Measurements from ENCODE around the gene PCDHGC4.
A peak's percentile ranks its signal among the peaks of the same experiment; 100 is the strongest.

Gene PCDHGC4

DNA sequence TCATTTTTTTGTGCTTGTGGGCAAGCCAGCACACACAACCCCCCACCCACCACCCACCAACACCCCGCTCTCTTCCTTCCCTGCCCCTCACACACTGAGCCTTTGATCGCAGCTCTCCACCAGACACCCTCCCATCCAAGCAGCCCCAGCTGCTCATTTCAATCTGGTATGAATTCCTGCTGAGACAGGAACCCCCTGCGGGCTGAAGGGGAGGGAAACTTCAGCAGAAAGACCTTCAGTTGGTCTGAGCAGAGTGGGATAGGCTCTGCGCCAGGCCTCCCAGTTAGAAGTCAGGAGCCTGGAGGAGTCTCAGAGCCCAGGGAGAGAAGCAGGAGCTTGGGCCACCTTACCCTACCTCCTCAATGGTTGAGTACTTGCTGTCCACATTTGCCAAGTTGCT lies 11.2 kb downstream of the PCDHGC4 start:
- no peaks in the 10 kb centered on the region for H3K9me3 Mint-ChIP-seq
- no peak overlapping the region for H3K27ac Mint-ChIP-seq

DNA sequence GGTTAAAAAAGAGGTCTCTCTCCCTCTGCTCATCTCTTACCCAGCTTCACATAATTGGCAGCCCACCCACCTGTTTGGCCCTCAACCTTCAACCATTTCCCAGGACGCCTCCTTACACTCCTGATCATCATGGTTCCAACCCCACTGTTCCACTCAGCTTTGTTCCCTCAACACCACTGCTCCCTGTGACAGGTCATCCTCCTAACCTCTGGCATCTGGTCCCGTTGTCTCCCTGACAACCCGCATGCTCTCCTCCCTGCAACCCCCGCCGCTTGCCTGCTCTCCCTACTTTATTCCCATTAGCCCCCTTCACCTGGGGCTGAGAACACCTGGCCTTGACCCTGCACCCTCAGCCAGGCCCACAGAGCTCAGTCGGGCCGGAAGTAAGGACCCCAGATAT lies 16.9 kb downstream of the PCDHGC4 start:
- no peaks in the 10 kb centered on the region for H3K4me1 Mint-ChIP-seq (ENCODE audit: low read depth)
- peaks cover 10% of the 10 kb centered on the region for H3K27me3 Mint-ChIP-seq (ENCODE audit: low read depth)
- H3K27ac Mint-ChIP-seq: no peak overlapping the region

More for the DNA sequence above, 11.2 kb downstream of the PCDHGC4 start:
- peaks cover 47% of the 10 kb centered on the region for H3K27me3 Mint-ChIP-seq (ENCODE audit: low read depth)
- H3K4me3 Mint-ChIP-seq: no peak overlapping the region
- H3K36me3 Mint-ChIP-seq (ENCODE audit: low read depth): no peaks in the 10 kb centered on the region
- H3K4me1 Mint-ChIP-seq (ENCODE audit: low read depth): peaks cover 4% of the 10 kb centered on the region

DNA sequence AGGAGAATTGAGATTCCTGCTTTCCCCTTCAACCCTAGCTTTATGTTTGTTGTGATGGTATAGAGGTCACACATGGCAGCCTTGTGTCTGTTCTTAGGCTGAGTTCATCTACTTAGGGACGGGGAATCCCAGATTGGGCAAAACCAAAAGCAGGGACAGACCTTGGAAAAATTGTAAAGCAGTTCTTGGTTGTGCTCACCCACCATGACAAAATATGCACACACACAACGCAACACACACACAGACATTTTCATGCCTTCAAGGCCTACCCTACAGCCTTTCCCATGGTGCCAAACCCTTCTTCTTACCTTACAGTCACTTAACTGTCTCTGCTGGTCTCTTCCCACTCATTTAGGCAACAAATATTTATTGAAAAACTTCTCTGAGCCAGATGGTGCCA lies 18.9 kb downstream of the PCDHGC4 start:
- Mint-ChIP-seq H3K9me3 (no peaks in the 10 kb centered on the region), H3K27me3 (ENCODE audit: low read depth) (peaks cover 8% of the 10 kb centered on the region), H3K4me1 (ENCODE audit: low read depth) (no peaks in the 10 kb centered on the region), H3K27ac (no peak overlapping the region), H3K36me3 (ENCODE audit: low read depth) (no peaks in the 10 kb centered on the region), H3K4me3 (no peak overlapping the region)

More for the DNA sequence above, 16.9 kb downstream of the PCDHGC4 start:
- Mint-ChIP-seq H3K36me3 (ENCODE audit: low read depth) (no peaks in the 10 kb centered on the region), H3K9me3 (no peaks in the 10 kb centered on the region), H3K4me3 (no peak overlapping the region)

DNA sequence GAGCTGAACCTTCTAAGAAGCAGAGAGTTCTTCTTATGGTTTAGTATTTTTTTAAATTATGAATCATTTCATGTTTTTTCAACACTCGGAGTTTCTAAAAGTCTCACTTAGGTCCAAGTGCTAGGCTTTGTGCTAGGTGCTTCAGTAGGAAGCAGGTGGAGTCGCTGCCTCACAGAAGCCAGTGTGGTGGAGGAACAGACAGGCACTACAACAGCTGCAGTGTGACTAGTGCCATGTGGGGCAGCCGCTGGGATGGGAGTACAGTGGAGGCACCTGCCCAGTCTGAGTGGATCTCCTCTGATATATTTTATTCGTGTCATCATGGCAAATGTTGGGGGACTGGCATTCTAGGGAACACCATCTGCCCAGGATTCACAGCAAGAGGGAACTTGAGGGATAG lies 19.4 kb downstream of the PCDHGC4 start:
- Mint-ChIP-seq H3K9me3 (no peaks in the 10 kb centered on the region), H3K27me3 (ENCODE audit: low read depth) (peaks cover 3% of the 10 kb centered on the region), H3K36me3 (ENCODE audit: low read depth) (no peaks in the 10 kb centered on the region), H3K27ac (no peak overlapping the region), H3K4me1 (ENCODE audit: low read depth) (no peaks in the 10 kb centered on the region), H3K4me3 (no peak overlapping the region)

- H3K36me3 Mint-ChIP-seq (ENCODE audit: low read depth): no peaks in the 10 kb centered on the region
- no peak overlapping the region for H3K27ac Mint-ChIP-seq
Observed at GRCh38 chr5:141506381-141507155, 21.7 kb downstream of the PCDHGC4 start.

DNA sequence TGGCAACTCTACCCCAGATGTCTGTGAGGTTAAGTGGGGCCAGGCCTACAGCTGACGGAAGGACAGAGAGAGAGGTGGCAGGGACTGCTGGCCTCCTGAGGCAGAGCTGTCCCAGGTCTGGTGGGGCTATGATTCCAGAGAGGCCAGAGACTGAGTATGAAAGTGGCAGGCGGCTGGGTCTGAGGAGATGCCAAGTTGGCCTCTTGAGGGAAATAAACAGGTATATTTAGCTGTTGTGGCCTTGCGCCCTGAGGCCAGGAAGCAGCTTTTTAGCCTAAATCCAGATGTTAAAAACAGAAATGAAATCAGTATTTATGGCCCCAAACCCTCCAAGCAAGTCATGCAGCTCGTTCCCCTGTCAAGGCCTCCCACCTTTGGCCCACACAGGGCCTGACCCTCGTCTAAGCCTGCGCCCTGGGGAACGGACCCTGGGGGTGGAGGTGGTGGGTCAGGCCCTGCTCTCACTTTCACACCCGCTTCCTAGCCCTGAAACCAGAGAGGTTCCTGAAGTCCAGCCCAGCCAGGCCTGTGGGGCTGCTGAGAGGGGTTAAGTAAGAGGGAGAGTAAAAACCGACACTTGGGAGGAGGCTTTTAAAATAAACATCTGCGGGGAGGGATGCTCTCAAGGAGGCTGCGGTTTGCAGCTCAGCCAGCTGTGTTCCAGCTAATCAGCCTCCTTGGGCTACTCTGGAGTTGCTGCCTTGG lies 22.7 kb downstream of the PCDHGC4 start:
- Mint-ChIP-seq H3K36me3 (ENCODE audit: low read depth) (no peaks in the 10 kb centered on the region), H3K4me3 (no peak overlapping the region), H3K9me3 (no peaks in the 10 kb centered on the region), H3K4me1 (ENCODE audit: low read depth) (peaks cover under 1% of the 10 kb centered on the region), H3K27me3 (ENCODE audit: low read depth) (peaks cover 3% of the 10 kb centered on the region), H3K27ac (no peak overlapping the region)

More at GRCh38 chr5:141506381-141507155, 21.7 kb downstream of the PCDHGC4 start:
- Mint-ChIP-seq H3K4me1 (ENCODE audit: low read depth) (no peaks in the 10 kb centered on the region), H3K4me3 (no peak overlapping the region), H3K27me3 (ENCODE audit: low read depth) (peaks cover 3% of the 10 kb centered on the region), H3K9me3 (no peaks in the 10 kb centered on the region)

DNA sequence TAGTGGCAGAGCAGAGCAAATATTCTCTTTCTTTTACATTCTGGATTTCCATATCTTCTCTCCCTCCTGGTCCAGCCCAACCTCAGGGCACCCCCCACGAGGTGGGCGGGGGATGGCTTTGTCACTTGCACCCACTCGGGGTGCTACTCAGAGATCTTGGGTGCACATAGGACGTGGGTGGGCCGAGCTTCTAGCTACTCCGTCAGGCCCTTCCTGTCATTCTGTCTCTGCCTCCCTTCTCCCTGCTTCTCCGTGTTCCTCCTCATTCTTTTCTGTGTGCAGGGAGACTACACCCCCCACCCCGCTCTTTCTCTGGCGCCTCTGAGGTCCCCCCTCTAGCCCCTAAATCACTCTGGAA lies 23.6 kb downstream of the PCDHGC4 start:
- Mint-ChIP-seq H3K36me3 (ENCODE audit: low read depth) (peaks cover 4% of the 10 kb centered on the region), H3K4me3 (no peak overlapping the region), H3K27me3 (ENCODE audit: low read depth) (peaks cover 3% of the 10 kb centered on the region), H3K4me1 (ENCODE audit: low read depth) (peaks cover 7% of the 10 kb centered on the region), H3K9me3 (no peaks in the 10 kb centered on the region), H3K27ac (no peak overlapping the region)

DNA sequence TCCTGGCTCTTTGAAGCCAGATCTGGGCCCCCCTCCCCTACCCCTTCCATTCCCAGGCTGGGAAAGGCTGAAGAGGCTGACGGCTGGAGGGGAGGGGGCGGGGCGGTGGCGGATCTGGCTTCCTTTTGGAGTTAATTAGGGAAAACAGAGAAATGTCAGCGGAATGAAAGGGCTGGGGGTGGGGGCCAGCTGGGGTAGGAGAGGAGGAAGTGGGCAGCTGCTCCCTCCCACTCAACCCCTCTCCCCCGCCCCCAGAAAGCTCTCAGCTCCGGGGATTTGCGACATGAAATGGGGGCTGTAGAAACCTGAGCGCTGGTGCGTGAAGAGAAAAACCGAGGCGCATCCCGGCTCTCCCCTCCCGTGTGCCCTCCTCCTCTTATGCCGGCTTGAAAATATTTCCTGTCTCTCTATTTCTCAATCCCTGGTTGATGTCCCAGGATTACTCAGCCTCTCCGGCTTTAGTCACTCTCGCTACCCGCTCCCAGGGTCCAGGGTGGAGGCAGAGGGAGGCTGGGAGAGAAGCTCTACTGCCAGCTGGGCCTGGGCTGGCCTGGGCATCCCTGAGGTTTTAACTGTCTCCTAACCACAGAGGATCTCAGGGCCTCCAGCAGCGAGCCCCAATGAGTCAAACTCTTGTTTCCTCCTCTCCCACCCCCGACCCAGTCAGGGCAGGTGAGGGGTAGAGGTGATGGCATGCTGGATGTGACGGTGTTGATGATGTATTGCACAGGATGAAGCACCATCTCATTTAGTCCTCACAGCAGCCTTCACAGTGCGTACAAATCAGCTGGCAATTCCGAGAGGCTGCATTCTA lies 24.2 kb downstream of the PCDHGC4 start:
- Mint-ChIP-seq H3K36me3 (ENCODE audit: low read depth) (peaks cover 4% of the 10 kb centered on the region), H3K4me1 (ENCODE audit: low read depth) (peaks cover 12% of the 10 kb centered on the region), H3K27me3 (ENCODE audit: low read depth) (peaks cover 3% of the 10 kb centered on the region), H3K9me3 (no peaks in the 10 kb centered on the region), H3K27ac (no peak overlapping the region), H3K4me3 (no peak overlapping the region)

- no peak overlapping the region for H3K4me3 Mint-ChIP-seq
- H3K27me3 Mint-ChIP-seq (ENCODE audit: low read depth): no peaks in the 10 kb centered on the region
- no peaks in the 10 kb centered on the region for H3K9me3 Mint-ChIP-seq
- no peak overlapping the region for H3K27ac Mint-ChIP-seq
- H3K4me1 Mint-ChIP-seq (ENCODE audit: low read depth): peaks cover 18% of the 10 kb centered on the region
- peaks cover 6% of the 10 kb centered on the region for H3K36me3 Mint-ChIP-seq (ENCODE audit: low read depth)
Observed at GRCh38 chr5:141510160-141510559, 25.3 kb downstream of the PCDHGC4 start.

DNA sequence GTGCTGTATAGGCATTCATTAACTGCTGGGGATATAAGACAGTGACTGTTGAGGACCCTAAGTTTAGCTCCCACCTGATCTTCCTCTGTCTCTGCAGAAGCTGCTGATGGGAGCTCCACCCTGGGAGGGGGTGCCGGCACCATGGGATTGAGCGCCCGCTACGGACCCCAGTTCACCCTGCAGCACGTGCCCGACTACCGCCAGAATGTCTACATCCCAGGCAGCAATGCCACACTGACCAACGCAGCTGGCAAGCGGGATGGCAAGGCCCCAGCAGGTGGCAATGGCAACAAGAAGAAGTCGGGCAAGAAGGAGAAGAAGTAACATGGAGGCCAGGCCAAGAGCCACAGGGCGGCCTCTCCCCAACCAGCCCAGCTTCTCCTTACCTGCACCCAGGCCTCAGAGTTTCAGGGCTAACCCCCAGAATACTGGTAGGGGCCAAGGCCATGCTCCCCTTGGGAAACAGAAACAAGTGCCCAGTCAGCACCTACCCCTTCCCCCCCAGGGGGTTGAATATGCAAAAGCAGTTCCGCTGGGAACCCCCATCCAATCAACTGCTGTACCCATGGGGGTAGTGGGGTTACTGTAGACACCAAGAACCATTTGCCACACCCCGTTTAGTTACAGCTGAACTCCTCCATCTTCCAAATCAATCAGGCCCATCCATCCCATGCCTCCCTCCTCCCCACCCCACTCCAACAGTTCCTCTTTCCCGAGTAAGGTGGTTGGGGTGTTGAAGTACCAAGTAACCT lies 26.2 kb downstream of the PCDHGC4 start:
- Mint-ChIP-seq H3K9me3 (no peaks in the 10 kb centered on the region), H3K4me3 (no peak overlapping the region), H3K27ac (no peak overlapping the region), H3K36me3 (ENCODE audit: low read depth) (peaks cover 11% of the 10 kb centered on the region), H3K4me1 (ENCODE audit: low read depth) (peaks cover 21% of the 10 kb centered on the region), H3K27me3 (ENCODE audit: low read depth) (no peaks in the 10 kb centered on the region)

DNA sequence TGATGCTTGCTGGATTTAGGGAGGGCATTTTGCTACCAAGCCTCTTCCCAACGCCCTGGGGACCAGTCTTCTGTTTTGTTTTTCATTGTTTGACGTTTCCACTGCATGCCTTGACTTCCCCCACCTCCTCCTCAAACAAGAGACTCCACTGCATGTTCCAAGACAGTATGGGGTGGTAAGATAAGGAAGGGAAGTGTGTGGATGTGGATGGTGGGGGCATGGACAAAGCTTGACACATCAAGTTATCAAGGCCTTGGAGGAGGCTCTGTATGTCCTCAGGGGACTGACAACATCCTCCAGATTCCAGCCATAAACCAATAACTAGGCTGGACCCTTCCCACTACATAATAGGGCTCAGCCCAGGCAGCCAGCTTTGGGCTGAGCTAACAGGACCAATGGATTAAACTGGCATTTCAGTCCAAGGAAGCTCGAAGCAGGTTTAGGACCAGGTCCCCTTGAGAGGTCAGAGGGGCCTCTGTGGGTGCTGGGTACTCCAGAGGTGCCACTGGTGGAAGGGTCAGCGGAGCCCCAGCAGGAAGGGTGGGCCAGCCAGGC lies 27.0 kb downstream of the PCDHGC4 start:
- peaks cover 18% of the 10 kb centered on the region for H3K36me3 Mint-ChIP-seq (ENCODE audit: low read depth)
- no peaks in the 10 kb centered on the region for H3K9me3 Mint-ChIP-seq
- H3K4me1 Mint-ChIP-seq (ENCODE audit: low read depth): peaks cover 26% of the 10 kb centered on the region
- no peaks in the 10 kb centered on the region for H3K27me3 Mint-ChIP-seq (ENCODE audit: low read depth)
- H3K27ac Mint-ChIP-seq: peak overlapping the region; percentile 37
- H3K4me3 Mint-ChIP-seq: peak overlapping the region; percentile 30

GRCh38 chr5:141512390-141512910 lies 27.6 kb downstream of the PCDHGC4 start:
- H3K4me1 Mint-ChIP-seq (ENCODE audit: low read depth): peaks cover 26% of the 10 kb centered on the region
- peak overlapping the region; percentile 80 for H3K27ac Mint-ChIP-seq
- H3K9me3 Mint-ChIP-seq: no peaks in the 10 kb centered on the region
- H3K36me3 Mint-ChIP-seq (ENCODE audit: low read depth): peaks cover 21% of the 10 kb centered on the region
- no peaks in the 10 kb centered on the region for H3K27me3 Mint-ChIP-seq (ENCODE audit: low read depth)
- H3K4me3 Mint-ChIP-seq: peak overlapping the region; percentile 87

- Mint-ChIP-seq H3K9me3 (no peaks in the 10 kb centered on the region), H3K27me3 (ENCODE audit: low read depth) (no peaks in the 10 kb centered on the region), H3K36me3 (ENCODE audit: low read depth) (peaks cover 26% of the 10 kb centered on the region), H3K27ac (peak overlapping the region; percentile 80), H3K4me1 (ENCODE audit: low read depth) (peaks cover 26% of the 10 kb centered on the region), H3K4me3 (peak overlapping the region; percentile 87)
Observed at GRCh38 chr5:141512911-141513626, 28.2 kb downstream of the PCDHGC4 start.

All from T-helper 1 cell treated with Interleukin-12 subunit alpha and Interleukin-12 subunit beta and Interleukin-4 antibody, amounts not matched to agents 30 μg/mL and 1 μg/mL, for 36 hours (primary cell).